GM12878 (cell line): ENCODE data around the gene ZNF283. TPM values are rescaled to one million over a fixed set of nuclear protein-coding genes. Genes with fewer than 3 reads are reported as not detected.
A peak's percentile ranks its signal among the peaks of the same experiment; 100 is the strongest.

Source experiments
- BACH1 ChIP-seq: fragments of 450-650 bp; IDR thresholded peaks from 2 replicates; pipeline ENCODE4 v1.6.1; 2017; ENCODE audit warnings: mild to moderate bottlenecking, borderline replicate concordance
- CREM ChIP-seq: IDR thresholded peaks from 2 replicates; pipeline ENCODE4 v1.6.1; 2014; ENCODE audit warnings: antibody characterized with exemption, low read depth
- ESRRA ChIP-seq: IDR thresholded peaks from 2 replicates; pipeline ENCODE4 v1.6.1; 2012; ENCODE audit warnings: mild to moderate bottlenecking, low read length, improper control_type of control experiment
- IKZF2 ChIP-seq, 2 experiments: fragments of 450-650 bp; IDR thresholded peaks; 2 replicates each; pipeline ENCODE4 v1.6.1; 2017; ENCODE audit warnings: mild to moderate bottlenecking in 2 of 2, moderate library complexity in 2 of 2
- IRF4 ChIP-seq: IDR thresholded peaks from 2 replicates; pipeline ENCODE4 v1.6.1; 2011; ENCODE audit warnings: low read depth, low read length
- NKRF ChIP-seq: fragments of 450-650 bp; conservative IDR thresholded peaks from 2 replicates; pipeline ENCODE4 v1.6.1; 2017; ENCODE audit warnings: mild to moderate bottlenecking, moderate library complexity
- RELB ChIP-seq: fragments of 450-650 bp; IDR thresholded peaks from 2 replicates; pipeline ENCODE4 v1.6.1; 2017; ENCODE audit warnings: low read depth, mild to moderate bottlenecking, moderate library complexity
- SMARCA5 ChIP-seq: fragments of 450-650 bp; IDR thresholded peaks from 2 replicates; pipeline ENCODE4 v1.6.1; 2017; ENCODE audit warnings: mild to moderate bottlenecking
- SUPT20H ChIP-seq: IDR thresholded peaks from 2 replicates; pipeline ENCODE4 v1.6.1; 2011; ENCODE audit warnings: low read depth, mild to moderate bottlenecking, low read length, moderate library complexity, borderline replicate concordance; ENCODE audit not compliant: control insufficient read depth
- polyA plus RNA-seq, 11 experiments: library from polyadenylated mRNA; depleted of rRNA in 4 of 11; unstranded in 6 of 11; stranded (reverse) in 5 of 11; fragments of >200 nt; fragmentation: Nextera tagmentation in 4 of 11; fragmentation: Illumina TruSeq in 1 of 11; extraction: Ambion mirVana in 4 of 11; extraction: Trizol in 1 of 11; gene quantifications; 1 replicate in 1 of 11; 2 replicates in 10 of 11; pipeline versions ENCODE4 v1.2.1 to v1.2.3, GENCODE V29; 2011 to 2016; ENCODE audit warnings: inconsistent platforms in 2 of 11, missing spikeins in 2 of 11, low read depth in 1 of 11
- total RNA-seq, 4 experiments: library from RNA; depleted of rRNA in 3 of 4; stranded (reverse); fragments of >200 nt in 3 of 4; fragmentation: Illumina TruSeq in 1 of 4; extraction: Trizol in 1 of 4; gene quantifications; 2 replicates each; pipeline versions ENCODE4 v1.2.1 to v1.2.3, GENCODE V29; 2013 to 2021
- TF ChIP-seq, protein P1 (sequence below), 3 experiments: IDR thresholded peaks in 2 of 3; conservative IDR thresholded peaks in 1 of 3; 2 replicates each; pipeline ENCODE4 v1.5.1; 2011; ENCODE audit warnings: low read depth in 3 of 3, low read length in 3 of 3, mild to moderate bottlenecking in 3 of 3, control low read depth in 2 of 3, moderate library complexity in 2 of 3, inconsistent platforms in 1 of 3, mixed read lengths in 1 of 3; ENCODE audit not compliant: control insufficient read depth in 2 of 3, insufficient read depth in 1 of 3; ENCODE audit errors: extremely low read depth in 1 of 3

ZNF283 gene
- total and polyA plus RNA-seq, 10 of the 15 experiments (the other 5 are each of a cell fraction or from before 2014, with no cell fraction given), result 2.2 to 7.8 (median 3.7) TPM

DNA sequence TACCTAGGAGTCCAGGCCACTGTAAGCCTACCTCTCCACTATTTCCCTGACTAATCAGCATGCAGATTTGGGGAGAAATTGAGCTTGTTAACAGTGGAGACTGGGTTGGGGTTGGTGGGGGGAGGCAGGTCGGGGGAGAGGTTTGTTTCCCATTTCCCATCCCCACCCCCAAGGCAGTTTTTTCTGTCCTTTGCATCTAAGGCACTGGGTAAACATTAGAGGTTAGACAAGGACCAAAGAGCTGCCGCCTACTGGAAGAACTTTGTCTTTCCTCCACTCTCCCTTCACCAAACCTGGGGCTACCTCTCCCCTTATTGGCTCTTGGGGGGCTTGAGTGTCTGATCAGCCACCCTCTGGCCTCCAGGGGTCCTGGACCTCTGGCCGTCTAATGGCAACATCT is 47.3 kb upstream of the ZNF283 start (continued):
- TF ChIP-seq NKRF (0 out of 2 replicates have a peak, but pooled peaks have one; percentile 33), BACH1 (no peak), SMARCA5 (peak; percentile 71), IKZF2 (IDR thresholded peaks at IDR 0.05) (peak; percentile 31 to 36; a peak in 2 of 4 replicates), CREM (no peak), RELB (0 out of 2 replicates have a peak, but pooled peaks have one; percentile 25), IRF4 (no peak), SUPT20H (no peak), ESRRA (no peak)
- TF ChIP-seq, protein P1, sequence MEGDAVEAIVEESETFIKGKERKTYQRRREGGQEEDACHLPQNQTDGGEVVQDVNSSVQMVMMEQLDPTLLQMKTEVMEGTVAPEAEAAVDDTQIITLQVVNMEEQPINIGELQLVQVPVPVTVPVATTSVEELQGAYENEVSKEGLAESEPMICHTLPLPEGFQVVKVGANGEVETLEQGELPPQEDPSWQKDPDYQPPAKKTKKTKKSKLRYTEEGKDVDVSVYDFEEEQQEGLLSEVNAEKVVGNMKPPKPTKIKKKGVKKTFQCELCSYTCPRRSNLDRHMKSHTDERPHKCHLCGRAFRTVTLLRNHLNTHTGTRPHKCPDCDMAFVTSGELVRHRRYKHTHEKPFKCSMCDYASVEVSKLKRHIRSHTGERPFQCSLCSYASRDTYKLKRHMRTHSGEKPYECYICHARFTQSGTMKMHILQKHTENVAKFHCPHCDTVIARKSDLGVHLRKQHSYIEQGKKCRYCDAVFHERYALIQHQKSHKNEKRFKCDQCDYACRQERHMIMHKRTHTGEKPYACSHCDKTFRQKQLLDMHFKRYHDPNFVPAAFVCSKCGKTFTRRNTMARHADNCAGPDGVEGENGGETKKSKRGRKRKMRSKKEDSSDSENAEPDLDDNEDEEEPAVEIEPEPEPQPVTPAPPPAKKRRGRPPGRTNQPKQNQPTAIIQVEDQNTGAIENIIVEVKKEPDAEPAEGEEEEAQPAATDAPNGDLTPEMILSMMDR (IDR thresholded peaks at IDR 0.05 in 2 of 3, conservative IDR thresholded peaks at IDR 0.05 in 1 of 3; ENCODE audit: control insufficient read depth in 2 of 3, extremely low read depth in 1 of 3, insufficient read depth in 1 of 3, low read depth in 3 of 3, low read length in 3 of 3), result peak; percentile 47 to 54 (median 52); a peak in 5 of 6 replicates
